Upper lobe of left lung (tissue), 4 donors: ENCODE measurements around the gene POLE.

Experiments
- CTCF ChIP-seq, 6 experiments: fragments of 450-650 bp in 4 of 6; fragments of 200-600 bp in 2 of 6; sonication (generic) in 2 of 6; IDR thresholded peaks; one replicate each; pipeline ENCODE4 v1.5.1; 2016 to 2019; ENCODE audit warnings: antibody characterized with exemption in 6 of 6
- POLR2A ChIP-seq, 4 donors: fragments of 450-650 bp; IDR thresholded peaks; one replicate each; pipeline ENCODE4 v1.5.1; 2016 to 2017; ENCODE audit warnings: antibody characterized with exemption in 4 of 4, mild to moderate bottlenecking in 2 of 4
- POLR2AphosphoS5 ChIP-seq, 2 donors: sonication (generic); formaldehyde crosslinking; IDR thresholded peaks; one replicate each; pipeline ENCODE4 v1.5.1; 2017; ENCODE audit warnings: antibody characterized with exemption in 2 of 2

GRCh38 chr12:132610866-132611602 lies 76.1 kb downstream of the POLE start:
- no peak for TF ChIP-seq POLR2A (IDR thresholded peaks at IDR 0.05)
- no peak for TF ChIP-seq POLR2AphosphoS5 (IDR thresholded peaks at IDR 0.05)
- no peak for TF ChIP-seq CTCF (IDR thresholded peaks at IDR 0.05)
